ENCODE data around the gene KAT7.

The KAT7 gene

DNA sequence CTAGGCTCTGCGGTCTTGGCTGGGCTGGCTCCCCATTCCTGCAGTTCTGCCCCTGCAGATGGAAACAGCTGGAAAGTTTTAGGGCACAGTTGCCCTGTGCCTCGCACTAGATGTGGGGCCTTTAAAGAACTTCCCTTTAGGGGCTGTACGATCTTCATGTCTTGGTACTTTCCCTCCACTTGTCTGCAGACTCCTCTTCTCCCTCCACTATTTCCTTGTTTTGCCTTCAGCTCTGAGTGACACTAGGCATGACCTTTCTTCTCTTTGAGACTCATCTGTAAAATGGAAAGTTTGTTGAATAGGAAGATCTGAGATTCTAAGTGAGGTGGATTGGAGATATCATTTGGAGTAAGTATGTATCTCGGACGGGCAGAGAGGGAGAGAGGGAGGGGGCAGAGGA lies 65.6 kb downstream of the KAT7 start:
- peaks cover 0 to 2% of the 10 kb centered on the region in 2 donors for H3K27me3 ChIP-seq (ENCODE audit: control insufficient read depth in 1 of 2, insufficient read depth in 2 of 2, low read length in 2 of 2)
- peaks cover 8% of the 10 kb centered on the region for H3K4me1 ChIP-seq (ENCODE audit: control insufficient read depth, insufficient read depth, low read length)
- no peak overlapping the region for H3K27ac ChIP-seq (ENCODE audit: low read length)
- no peak overlapping the region for H3K9ac ChIP-seq (ENCODE audit: low read length in 2 of 2)
- H3K4me3 ChIP-seq (ENCODE audit: low read length in 2 of 2) = no peak overlapping the region
- H3K36me3 ChIP-seq (ENCODE audit: control insufficient read depth in 2 of 2, insufficient read depth in 2 of 2, low read length in 2 of 2) = no peaks in the 10 kb centered on the region
- no peaks in the 10 kb centered on the region for H3K9me3 ChIP-seq (ENCODE audit: control insufficient read depth in 2 of 2, low read length in 2 of 2)

DNA sequence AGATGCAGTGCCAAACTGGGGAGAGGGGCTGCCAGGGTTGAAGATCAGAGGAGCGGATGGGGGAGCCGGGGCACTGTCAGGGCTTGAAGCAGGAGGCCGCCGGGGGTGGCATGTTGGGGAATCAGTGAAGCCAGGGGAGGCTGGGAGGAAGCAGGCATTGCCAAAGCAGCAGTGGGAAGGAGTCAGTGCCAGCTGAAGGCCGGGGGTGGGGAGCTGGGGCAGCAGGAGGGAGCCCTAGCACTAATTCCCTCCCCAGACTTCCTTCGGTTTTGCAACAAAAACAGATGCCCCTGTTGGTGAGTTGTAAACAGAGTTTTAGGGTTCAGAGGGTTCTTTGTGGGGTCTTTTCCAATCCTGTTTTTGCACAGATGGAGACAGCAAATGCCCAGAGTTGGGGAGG lies 70.3 kb downstream of the KAT7 start:
- Histone ChIP-seq H3K27me3 (ENCODE audit: control insufficient read depth in 1 of 2, insufficient read depth in 2 of 2, low read length in 2 of 2) (peaks cover 3 to 9% of the 10 kb centered on the region in 2 donors), H3K9ac (ENCODE audit: low read length in 2 of 2) (no peak overlapping the region), H3K4me1 (ENCODE audit: control insufficient read depth, insufficient read depth, low read length) (no peaks in the 10 kb centered on the region), H3K4me3 (ENCODE audit: low read length in 2 of 2) (no peak overlapping the region), H3K27ac (ENCODE audit: low read length) (no peak overlapping the region), H3K9me3 (ENCODE audit: control insufficient read depth in 2 of 2, low read length in 2 of 2) (no peaks in the 10 kb centered on the region), H3K36me3 (ENCODE audit: control insufficient read depth in 2 of 2, insufficient read depth in 2 of 2, low read length in 2 of 2) (no peaks in the 10 kb centered on the region)

DNA sequence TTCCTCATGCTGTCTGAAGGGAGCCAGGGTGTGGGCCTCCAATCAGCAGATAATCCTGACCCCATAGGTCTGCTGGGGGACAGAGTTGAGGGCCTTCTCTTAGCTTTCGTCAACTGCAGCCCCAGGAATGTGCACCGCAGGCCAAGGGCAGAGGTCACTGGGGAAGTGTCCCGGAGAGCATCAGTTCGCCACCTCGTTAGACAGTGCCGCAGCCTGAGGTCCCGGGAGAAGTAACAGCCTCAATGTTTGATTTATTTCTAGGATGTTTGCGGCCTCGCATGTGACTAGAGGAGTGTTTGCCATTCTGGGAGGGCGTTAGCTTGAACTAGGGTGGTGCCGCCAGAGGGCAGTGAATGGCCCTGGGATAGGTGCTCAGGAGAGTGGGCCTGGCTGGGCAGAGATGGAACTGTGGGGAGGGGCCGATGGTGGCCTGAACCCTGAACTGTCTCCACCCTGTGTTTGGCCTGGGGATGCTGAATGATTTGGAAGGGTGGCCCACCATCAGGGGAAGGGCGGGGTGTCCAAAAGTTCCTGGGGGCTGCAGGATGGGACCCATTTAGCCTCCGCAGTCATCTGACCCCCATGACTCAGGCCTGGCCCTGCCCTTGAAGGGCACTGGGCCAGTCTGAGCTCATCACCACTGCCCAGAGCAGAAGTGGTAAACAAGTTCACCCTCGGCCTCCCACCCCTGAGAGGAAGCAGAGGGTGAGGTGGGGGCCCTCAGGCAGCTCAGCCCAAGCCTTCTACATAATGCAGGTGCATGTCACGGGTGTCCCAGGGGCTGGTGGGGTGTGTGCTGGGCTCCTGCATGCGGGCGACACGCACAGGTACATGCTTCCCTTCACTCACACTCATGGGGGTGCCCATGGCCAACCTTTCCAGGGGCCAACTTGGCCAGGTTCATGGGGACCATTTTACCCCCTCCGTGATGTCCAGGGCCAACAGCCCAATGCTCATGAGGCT lies 71.8 kb downstream of the KAT7 start:
- H3K36me3 ChIP-seq (ENCODE audit: control insufficient read depth in 2 of 2, insufficient read depth in 2 of 2, low read length in 2 of 2) = no peaks in the 10 kb centered on the region
- H3K27me3 ChIP-seq (ENCODE audit: control insufficient read depth in 1 of 2, insufficient read depth in 2 of 2, low read length in 2 of 2) = peaks cover 3 to 9% of the 10 kb centered on the region in 2 donors
- H3K27ac ChIP-seq (ENCODE audit: low read length) = no peak overlapping the region
- no peak overlapping the region for H3K9ac ChIP-seq (ENCODE audit: low read length in 2 of 2)
- no peak overlapping the region for H3K4me3 ChIP-seq (ENCODE audit: low read length in 2 of 2)
- H3K9me3 ChIP-seq (ENCODE audit: control insufficient read depth in 2 of 2, low read length in 2 of 2) = no peaks in the 10 kb centered on the region
- no peaks in the 10 kb centered on the region for H3K4me1 ChIP-seq (ENCODE audit: control insufficient read depth, insufficient read depth, low read length)

DNA sequence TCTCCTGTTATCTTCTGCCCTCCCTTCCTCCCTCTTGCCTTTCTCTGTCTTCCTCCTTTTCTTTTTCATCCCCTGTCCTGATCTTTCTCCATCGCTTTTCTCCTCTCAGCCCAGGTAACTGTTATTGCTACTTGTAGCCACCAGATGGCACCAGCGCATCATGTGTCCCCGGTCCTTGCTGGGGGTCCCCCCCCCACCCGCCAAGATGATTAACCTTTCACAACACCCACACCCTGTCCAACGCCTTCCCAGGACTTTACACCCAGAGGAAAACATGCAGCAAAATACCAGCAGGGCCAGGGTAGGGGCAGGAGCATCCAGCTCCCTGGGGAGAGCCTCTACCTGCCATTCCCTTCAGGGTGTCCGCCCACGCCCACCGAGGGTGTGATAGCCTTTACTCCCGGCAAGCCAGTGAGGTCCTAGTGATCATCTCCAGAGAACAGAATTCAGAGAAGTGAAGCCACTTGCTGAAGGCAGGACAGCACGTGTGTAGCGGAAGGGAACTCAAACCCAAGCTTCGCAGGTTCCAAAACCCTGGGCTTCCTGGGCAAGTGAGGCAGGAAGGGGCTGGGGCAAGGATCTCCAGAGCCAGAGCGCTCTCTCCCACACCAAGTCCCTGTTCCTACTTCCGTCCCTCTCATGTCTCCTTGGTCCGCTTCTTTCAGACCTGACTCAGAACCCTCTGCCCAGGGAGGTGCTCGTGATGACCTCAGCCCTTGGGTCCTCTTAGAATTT lies 72.8 kb downstream of the KAT7 start:
- no peaks in the 10 kb centered on the region for H3K4me1 ChIP-seq (ENCODE audit: control insufficient read depth, insufficient read depth, low read length)

DNA sequence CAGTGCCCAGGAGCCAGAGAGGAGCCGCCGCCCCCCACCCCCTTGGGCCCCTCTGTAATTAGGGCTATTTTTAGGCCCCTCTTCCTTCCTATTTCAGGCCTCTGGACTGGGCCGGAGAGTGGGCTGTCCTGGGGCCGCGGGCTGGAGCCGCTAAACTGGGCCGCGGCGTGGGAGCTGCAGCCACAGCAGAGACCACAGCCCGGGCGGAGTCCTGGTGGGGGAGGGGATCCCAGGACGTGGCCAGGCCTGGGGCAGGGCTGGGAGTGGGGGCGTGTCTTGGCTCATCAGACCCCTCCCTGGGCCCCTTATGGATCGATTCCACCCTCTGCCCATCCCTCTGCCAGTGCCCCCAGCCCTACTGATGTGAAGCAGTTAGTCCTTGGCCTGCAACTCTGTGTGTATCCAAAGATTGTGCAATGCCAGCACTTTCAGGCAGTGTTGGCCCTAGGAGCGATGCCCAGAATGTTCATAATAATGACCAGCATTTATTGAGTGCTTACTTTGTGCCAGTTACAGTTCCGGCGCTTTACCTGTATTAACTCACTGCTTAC lies 74.4 kb downstream of the KAT7 start:
- H3K27me3 ChIP-seq (ENCODE audit: control insufficient read depth in 1 of 2, insufficient read depth in 2 of 2, low read length in 2 of 2) = peaks cover 3 to 9% of the 10 kb centered on the region in 2 donors
- no peak overlapping the region for H3K27ac ChIP-seq (ENCODE audit: low read length)
- no peaks in the 10 kb centered on the region for H3K4me1 ChIP-seq (ENCODE audit: control insufficient read depth, insufficient read depth, low read length)

More for the DNA sequence above, 72.8 kb downstream of the KAT7 start:
- Histone ChIP-seq H3K36me3 (ENCODE audit: control insufficient read depth in 2 of 2, insufficient read depth in 2 of 2, low read length in 2 of 2) (no peaks in the 10 kb centered on the region), H3K27me3 (ENCODE audit: control insufficient read depth in 1 of 2, insufficient read depth in 2 of 2, low read length in 2 of 2) (peaks cover 3 to 9% of the 10 kb centered on the region in 2 donors), H3K4me3 (ENCODE audit: low read length in 2 of 2) (no peak overlapping the region), H3K27ac (ENCODE audit: low read length) (no peak overlapping the region), H3K9ac (ENCODE audit: low read length in 2 of 2) (no peak overlapping the region), H3K9me3 (ENCODE audit: control insufficient read depth in 2 of 2, low read length in 2 of 2) (no peaks in the 10 kb centered on the region)

DNA sequence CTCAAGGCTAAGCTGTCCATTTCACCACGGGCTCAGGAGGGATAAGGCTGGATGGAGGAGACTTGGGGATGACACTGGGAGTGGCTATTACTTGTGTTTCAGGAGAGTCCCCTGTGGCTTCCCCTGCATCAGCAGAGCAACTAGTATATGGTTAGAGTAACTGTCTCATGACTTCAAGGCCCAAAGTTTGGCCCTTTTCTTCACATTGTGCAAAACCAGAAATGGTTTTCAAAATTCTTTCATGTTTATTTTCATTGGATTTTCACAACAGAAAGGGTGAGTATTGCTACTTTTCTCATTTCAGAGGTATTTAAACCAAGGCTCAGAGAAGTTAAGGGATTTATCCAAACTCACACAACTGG lies 77.5 kb downstream of the KAT7 start:
- H3K27me3 ChIP-seq (ENCODE audit: control insufficient read depth in 1 of 2, insufficient read depth in 2 of 2, low read length in 2 of 2) = peaks cover 3 to 11% of the 10 kb centered on the region in 2 donors
- no peaks in the 10 kb centered on the region for H3K9me3 ChIP-seq (ENCODE audit: control insufficient read depth in 2 of 2, low read length in 2 of 2)
- no peak overlapping the region for H3K4me3 ChIP-seq (ENCODE audit: low read length in 2 of 2)
- no peak overlapping the region for H3K9ac ChIP-seq (ENCODE audit: low read length in 2 of 2)
- H3K27ac ChIP-seq (ENCODE audit: low read length) = no peak overlapping the region
- no peaks in the 10 kb centered on the region for H3K4me1 ChIP-seq (ENCODE audit: control insufficient read depth, insufficient read depth, low read length)
- H3K36me3 ChIP-seq (ENCODE audit: control insufficient read depth in 2 of 2, insufficient read depth in 2 of 2, low read length in 2 of 2) = no peaks in the 10 kb centered on the region

More for the DNA sequence above, 74.4 kb downstream of the KAT7 start:
- Histone ChIP-seq H3K9me3 (ENCODE audit: control insufficient read depth in 2 of 2, low read length in 2 of 2) (no peaks in the 10 kb centered on the region), H3K9ac (ENCODE audit: low read length in 2 of 2) (no peak overlapping the region), H3K4me3 (ENCODE audit: low read length in 2 of 2) (no peak overlapping the region), H3K36me3 (ENCODE audit: control insufficient read depth in 2 of 2, insufficient read depth in 2 of 2, low read length in 2 of 2) (no peaks in the 10 kb centered on the region)

DNA sequence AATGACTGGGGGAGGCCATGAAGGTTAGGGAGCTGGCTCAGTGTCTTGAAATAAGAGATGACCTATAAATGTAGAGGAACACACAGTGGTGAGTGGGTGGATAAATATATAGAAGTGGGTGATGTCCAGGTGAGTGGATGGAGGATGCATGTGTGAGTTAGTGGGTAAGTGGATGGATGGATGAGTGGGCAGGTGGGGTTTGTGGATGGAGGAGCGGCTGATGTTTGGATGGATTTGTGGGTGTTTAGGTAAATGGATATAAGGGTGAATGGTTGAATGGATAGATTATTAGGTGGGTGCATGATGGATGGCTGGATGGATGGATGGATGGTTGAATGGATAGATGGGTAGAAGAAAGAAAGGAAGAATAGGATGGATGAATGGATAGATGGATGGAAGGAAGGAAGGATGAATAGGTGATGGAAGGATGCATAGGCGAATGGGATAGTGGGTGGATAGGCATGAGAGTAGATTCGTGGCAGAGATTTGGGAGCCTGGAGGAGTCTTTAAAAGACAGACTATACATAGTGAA lies 78.5 kb downstream of the KAT7 start:
- Histone ChIP-seq H3K36me3 (ENCODE audit: control insufficient read depth in 2 of 2, insufficient read depth in 2 of 2, low read length in 2 of 2) (no peaks in the 10 kb centered on the region), H3K27me3 (ENCODE audit: control insufficient read depth in 1 of 2, insufficient read depth in 2 of 2, low read length in 2 of 2) (peaks cover 6 to 10% of the 10 kb centered on the region in 2 donors), H3K4me1 (ENCODE audit: control insufficient read depth, insufficient read depth, low read length) (no peaks in the 10 kb centered on the region), H3K27ac (ENCODE audit: low read length) (no peak overlapping the region), H3K9me3 (ENCODE audit: control insufficient read depth in 2 of 2, low read length in 2 of 2) (no peaks in the 10 kb centered on the region), H3K4me3 (ENCODE audit: low read length in 2 of 2) (no peak overlapping the region), H3K9ac (ENCODE audit: low read length in 2 of 2) (no peak overlapping the region)

DNA sequence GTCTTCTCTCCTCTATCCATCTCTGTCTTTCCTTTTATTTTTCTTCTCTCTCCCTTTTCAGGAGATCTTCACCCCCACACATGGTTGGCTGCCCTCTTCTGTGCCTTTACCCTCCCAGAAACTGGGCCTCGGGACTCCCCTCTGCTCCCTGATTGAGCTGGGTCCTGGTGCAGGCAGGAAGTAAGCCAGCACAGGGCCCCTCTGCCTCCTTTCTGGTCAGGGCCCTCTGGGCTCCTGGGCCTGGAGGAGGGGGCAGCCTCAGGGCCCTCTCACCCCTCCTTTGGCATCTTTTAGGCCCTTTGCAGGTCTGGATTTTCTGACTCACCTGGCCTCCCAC lies 80.5 kb downstream of the KAT7 start:
- no peak overlapping the region for H3K4me3 ChIP-seq (ENCODE audit: low read length in 2 of 2)
- H3K9ac ChIP-seq (ENCODE audit: low read length in 2 of 2) = no peak overlapping the region
- peaks cover 3 to 11% of the 10 kb centered on the region in 2 donors for H3K27me3 ChIP-seq (ENCODE audit: control insufficient read depth in 1 of 2, insufficient read depth in 2 of 2, low read length in 2 of 2)
- H3K36me3 ChIP-seq (ENCODE audit: control insufficient read depth in 2 of 2, insufficient read depth in 2 of 2, low read length in 2 of 2) = no peaks in the 10 kb centered on the region
- H3K4me1 ChIP-seq (ENCODE audit: control insufficient read depth, insufficient read depth, low read length) = no peaks in the 10 kb centered on the region
- no peak overlapping the region for H3K27ac ChIP-seq (ENCODE audit: low read length)
- H3K9me3 ChIP-seq (ENCODE audit: control insufficient read depth in 2 of 2, low read length in 2 of 2) = no peaks in the 10 kb centered on the region

DNA sequence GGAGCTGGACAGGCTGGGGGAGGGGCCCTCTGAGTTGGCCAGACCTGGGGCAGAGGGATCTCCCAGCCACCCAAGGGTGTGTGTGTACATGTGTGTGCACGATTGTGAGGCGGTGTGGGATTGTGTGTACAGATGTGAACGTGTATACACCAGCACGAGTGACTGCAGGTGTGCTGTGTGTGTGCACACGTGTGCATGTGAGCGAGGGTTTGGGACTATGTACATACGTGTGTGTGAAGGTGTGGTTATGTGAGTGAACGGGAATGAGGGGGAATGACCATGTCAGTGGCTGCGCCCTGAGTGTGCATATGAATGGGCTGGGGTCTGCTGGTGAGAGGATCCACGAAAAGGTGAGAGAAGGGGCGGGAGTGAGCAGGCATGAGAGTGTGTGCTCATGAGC lies 81.8 kb downstream of the KAT7 start:
- no peaks in the 10 kb centered on the region for H3K9me3 ChIP-seq (ENCODE audit: control insufficient read depth in 2 of 2, low read length in 2 of 2)
- no peak overlapping the region for H3K27ac ChIP-seq (ENCODE audit: low read length)
- no peaks in the 10 kb centered on the region for H3K4me1 ChIP-seq (ENCODE audit: control insufficient read depth, insufficient read depth, low read length)
- H3K36me3 ChIP-seq (ENCODE audit: control insufficient read depth in 2 of 2, insufficient read depth in 2 of 2, low read length in 2 of 2) = no peaks in the 10 kb centered on the region
- H3K9ac ChIP-seq (ENCODE audit: low read length in 2 of 2) = no peak overlapping the region
- no peak overlapping the region for H3K4me3 ChIP-seq (ENCODE audit: low read length in 2 of 2)
- H3K27me3 ChIP-seq (ENCODE audit: control insufficient read depth in 1 of 2, insufficient read depth in 2 of 2, low read length in 2 of 2) = peaks cover 3 to 11% of the 10 kb centered on the region in 2 donors

DNA sequence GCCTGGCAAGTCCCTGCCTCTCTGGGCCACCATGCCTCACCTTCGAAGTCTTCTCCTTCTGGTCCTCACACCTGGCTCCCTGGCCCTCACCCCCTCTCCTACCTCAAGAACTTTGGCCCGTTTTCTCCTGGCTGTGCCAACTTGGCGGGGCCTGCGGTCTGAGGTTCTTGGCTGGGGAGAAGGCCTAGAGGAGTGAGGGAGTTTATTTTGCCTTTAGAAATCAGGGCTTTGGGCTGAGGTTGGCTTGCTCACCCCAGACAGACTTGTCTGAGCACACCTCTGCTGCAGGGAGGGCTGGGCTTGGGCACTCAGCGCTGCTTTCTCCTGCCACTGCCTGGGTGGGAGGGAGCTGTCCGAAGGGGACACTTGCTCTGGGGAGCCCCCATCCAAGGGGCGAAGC lies 82.7 kb downstream of the KAT7 start:
- H3K4me1 ChIP-seq (ENCODE audit: control insufficient read depth, insufficient read depth, low read length) = no peaks in the 10 kb centered on the region
- H3K4me3 ChIP-seq (ENCODE audit: low read length in 2 of 2) = no peak overlapping the region
- H3K36me3 ChIP-seq (ENCODE audit: control insufficient read depth in 2 of 2, insufficient read depth in 2 of 2, low read length in 2 of 2) = no peaks in the 10 kb centered on the region
- no peak overlapping the region for H3K9ac ChIP-seq (ENCODE audit: low read length in 2 of 2)
- H3K27ac ChIP-seq (ENCODE audit: low read length) = no peak overlapping the region
- peaks cover 3 to 11% of the 10 kb centered on the region in 2 donors for H3K27me3 ChIP-seq (ENCODE audit: control insufficient read depth in 1 of 2, insufficient read depth in 2 of 2, low read length in 2 of 2)
- no peaks in the 10 kb centered on the region for H3K9me3 ChIP-seq (ENCODE audit: control insufficient read depth in 2 of 2, low read length in 2 of 2)
